ENCODE measurements around the gene DNAJC12.

DNA sequence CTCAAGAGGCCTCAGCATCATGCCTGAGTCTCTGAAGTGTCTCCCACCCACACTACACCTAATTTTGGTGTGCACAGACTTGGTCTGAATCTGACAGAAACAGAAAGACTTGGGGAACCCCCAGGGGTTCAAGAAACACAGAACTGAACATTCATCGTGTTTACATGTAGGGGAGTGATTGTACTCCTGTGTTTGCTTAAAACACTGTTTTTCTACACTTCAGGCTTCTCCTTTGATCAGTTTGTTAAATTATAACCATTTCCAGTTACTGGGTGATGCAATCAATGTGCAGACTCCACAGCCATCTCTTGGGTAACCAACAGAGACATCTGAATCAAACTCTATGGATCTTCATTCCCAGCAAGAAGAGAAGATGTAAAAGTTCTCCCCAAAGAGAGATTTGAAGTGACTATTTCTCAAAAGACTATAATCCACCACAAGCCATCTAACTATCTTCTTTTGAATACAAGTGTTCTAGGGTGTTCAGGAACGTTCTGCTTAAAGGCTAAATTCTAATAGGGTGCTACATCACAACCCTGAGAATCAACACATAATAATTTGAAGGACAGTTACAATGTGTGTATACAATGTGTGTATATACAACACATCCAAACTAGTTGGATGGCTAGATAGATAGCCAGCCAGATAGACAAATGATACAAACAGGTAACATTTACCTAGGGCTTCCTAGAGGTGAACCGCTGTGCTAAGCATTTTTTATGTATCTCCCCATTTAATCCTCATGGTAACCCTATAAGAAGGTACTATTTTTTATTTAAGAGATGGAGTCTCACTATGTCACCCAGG is 34.2 kb downstream of the DNAJC12 start:
- no peak for TF ChIP-seq POLR2A (IDR thresholded peaks at IDR 0.05)
- TF ChIP-seq, protein P1, sequence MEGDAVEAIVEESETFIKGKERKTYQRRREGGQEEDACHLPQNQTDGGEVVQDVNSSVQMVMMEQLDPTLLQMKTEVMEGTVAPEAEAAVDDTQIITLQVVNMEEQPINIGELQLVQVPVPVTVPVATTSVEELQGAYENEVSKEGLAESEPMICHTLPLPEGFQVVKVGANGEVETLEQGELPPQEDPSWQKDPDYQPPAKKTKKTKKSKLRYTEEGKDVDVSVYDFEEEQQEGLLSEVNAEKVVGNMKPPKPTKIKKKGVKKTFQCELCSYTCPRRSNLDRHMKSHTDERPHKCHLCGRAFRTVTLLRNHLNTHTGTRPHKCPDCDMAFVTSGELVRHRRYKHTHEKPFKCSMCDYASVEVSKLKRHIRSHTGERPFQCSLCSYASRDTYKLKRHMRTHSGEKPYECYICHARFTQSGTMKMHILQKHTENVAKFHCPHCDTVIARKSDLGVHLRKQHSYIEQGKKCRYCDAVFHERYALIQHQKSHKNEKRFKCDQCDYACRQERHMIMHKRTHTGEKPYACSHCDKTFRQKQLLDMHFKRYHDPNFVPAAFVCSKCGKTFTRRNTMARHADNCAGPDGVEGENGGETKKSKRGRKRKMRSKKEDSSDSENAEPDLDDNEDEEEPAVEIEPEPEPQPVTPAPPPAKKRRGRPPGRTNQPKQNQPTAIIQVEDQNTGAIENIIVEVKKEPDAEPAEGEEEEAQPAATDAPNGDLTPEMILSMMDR (IDR thresholded peaks at IDR 0.05 in 4 of 5, conservative IDR thresholded peaks at IDR 0.05 in 1 of 5), result no peak
